Cerebellar nuclear complex (tissue), 1 donor: ENCODE results near the gene CTSD.
A peak's percentile ranks its signal among the peaks of the same experiment; 100 is the strongest.

Source experiments
- DNase-seq, 2 experiments: peaks; one replicate each; lab custom pipeline; 2025; lab: John Stamatoyannopoulos, UW

CTSD gene

GRCh38 chr11:1755692-1756561, 7.8 kb downstream of the CTSD start:
- DNase-seq, result no peak

- DNase-seq, result no peak
These were observed 8.4 kb downstream of the CTSD start for GRCh38 chr11:1755344-1755691.

GRCh38 chr11:1754376-1755150, 9.2 kb downstream of the CTSD start:
- no peak for DNase-seq

- no peak for DNase-seq
These were observed 9.8 kb downstream of the CTSD start for GRCh38 chr11:1753929-1754305.

- DNase-seq, result no peak
These were observed 10.3 kb downstream of the CTSD start for GRCh38 chr11:1753229-1753928.

GRCh38 chr11:1752907-1753228, 10.9 kb downstream of the CTSD start:
- DNase-seq, result no peak

- DNase-seq, result no peak
These were observed 11.5 kb downstream of the CTSD start for GRCh38 chr11:1751999-1752906.

GRCh38 chr11:1751531-1751921, 12.2 kb downstream of the CTSD start:
- DNase-seq, result no peak

GRCh38 chr11:1750840-1751530, 12.7 kb downstream of the CTSD start:
- DNase-seq, result no peak

GRCh38 chr11:1750481-1750839, 13.3 kb downstream of the CTSD start, which contains the start of gene IFITM10:
Gene IFITM10, minus strand, starts transcription at chr11:1750595. Its CDS starts 153 bp downstream, at chr11:1750442.
- no peak for DNase-seq

GRCh38 chr11:1749395-1750351, 14.1 kb downstream of the CTSD start:
- DNase-seq, result no peak

- no peak for DNase-seq
These were observed 14.9 kb downstream of the CTSD start for GRCh38 chr11:1748636-1749394.

- peak; percentile 20 to 56 for DNase-seq
These were observed 15.7 kb downstream of the CTSD start for GRCh38 chr11:1747753-1748635.

- DNase-seq, result no peak
These were observed 16.6 kb downstream of the CTSD start for GRCh38 chr11:1746956-1747752.

GRCh38 chr11:1746511-1746931, 17.2 kb downstream of the CTSD start:
- no peak for DNase-seq

- DNase-seq, result no peak
These were observed 17.9 kb downstream of the CTSD start for GRCh38 chr11:1745701-1746320.
